ENCODE results near the gene PDIA4.

The PDIA4 gene

DNA sequence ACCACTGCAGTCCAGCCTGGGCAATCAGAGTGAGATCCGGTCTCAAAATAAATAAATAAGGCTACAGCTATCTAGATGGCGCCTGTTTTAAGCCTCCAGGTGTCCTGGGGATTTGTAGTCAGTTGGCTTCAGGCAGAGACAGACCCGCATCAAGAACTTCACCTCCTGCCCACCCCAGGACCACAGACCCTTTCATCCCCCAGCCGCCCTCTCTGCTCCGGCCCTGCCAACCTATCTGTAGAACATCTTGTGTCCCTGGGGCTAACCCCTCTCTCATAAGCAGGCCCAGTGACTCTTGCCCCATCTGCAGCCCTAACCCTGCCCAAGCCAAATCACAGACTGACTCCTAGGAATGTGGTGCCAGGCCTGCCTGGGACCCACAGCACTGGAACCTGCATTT, 17.9 kb downstream of the PDIA4 start:
- Histone ChIP-seq H3K4me3 (no peak overlapping the region), H3K27me3 (no peaks in the 10 kb centered on the region), H3K27ac (no peak overlapping the region), H3K36me3 (peaks cover 54 to 97% (median 74%) of the 10 kb centered on the region in 3 donors), H3K4me1 (no peaks in the 10 kb centered on the region), H3K9me3 (no peaks in the 10 kb centered on the region)
- TF ChIP-seq, protein P1, sequence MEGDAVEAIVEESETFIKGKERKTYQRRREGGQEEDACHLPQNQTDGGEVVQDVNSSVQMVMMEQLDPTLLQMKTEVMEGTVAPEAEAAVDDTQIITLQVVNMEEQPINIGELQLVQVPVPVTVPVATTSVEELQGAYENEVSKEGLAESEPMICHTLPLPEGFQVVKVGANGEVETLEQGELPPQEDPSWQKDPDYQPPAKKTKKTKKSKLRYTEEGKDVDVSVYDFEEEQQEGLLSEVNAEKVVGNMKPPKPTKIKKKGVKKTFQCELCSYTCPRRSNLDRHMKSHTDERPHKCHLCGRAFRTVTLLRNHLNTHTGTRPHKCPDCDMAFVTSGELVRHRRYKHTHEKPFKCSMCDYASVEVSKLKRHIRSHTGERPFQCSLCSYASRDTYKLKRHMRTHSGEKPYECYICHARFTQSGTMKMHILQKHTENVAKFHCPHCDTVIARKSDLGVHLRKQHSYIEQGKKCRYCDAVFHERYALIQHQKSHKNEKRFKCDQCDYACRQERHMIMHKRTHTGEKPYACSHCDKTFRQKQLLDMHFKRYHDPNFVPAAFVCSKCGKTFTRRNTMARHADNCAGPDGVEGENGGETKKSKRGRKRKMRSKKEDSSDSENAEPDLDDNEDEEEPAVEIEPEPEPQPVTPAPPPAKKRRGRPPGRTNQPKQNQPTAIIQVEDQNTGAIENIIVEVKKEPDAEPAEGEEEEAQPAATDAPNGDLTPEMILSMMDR (IDR thresholded peaks at IDR 0.05), result no peak
- DNase-seq, result no peak
- intact Hi-C loops (cut with DNase I; ENCODE audit: low total_unique reads), result no loop called here

DNA sequence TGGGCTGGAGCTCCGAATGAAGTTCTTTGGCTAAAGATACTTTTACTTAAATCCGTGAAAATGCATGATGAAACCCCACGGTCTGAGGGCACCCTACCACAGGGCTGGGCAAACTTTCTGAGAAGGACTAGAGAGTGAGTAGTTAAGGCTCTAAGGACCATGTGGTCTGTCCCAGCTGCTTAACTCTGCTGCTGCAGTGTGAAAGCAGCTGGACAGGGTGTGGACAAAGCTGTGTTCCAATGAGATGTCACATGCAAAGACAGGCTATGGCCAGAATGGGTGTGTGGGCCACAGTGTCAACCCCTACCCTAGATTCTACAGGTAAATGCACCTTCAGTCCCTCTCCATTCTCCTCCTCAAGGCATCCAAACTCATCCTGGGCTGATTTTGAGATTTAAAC, 18.8 kb downstream of the PDIA4 start:
- H3K9me3 ChIP-seq, result no peaks in the 10 kb centered on the region
- no peak overlapping the region for H3K4me3 ChIP-seq
- no peak for DNase-seq
- H3K27me3 ChIP-seq, result no peaks in the 10 kb centered on the region
- peaks cover 0 to 9% (median 6%) of the 10 kb centered on the region in 4 donors for H3K4me1 ChIP-seq
- H3K27ac ChIP-seq, result no peak overlapping the region
- peaks cover 49 to 94% (median 69%) of the 10 kb centered on the region in 3 donors for H3K36me3 ChIP-seq
- TF ChIP-seq, protein P1 (IDR thresholded peaks at IDR 0.05), result no peak
- intact Hi-C loops (cut with DNase I; ENCODE audit: low total_unique reads), result no loop called here

DNA sequence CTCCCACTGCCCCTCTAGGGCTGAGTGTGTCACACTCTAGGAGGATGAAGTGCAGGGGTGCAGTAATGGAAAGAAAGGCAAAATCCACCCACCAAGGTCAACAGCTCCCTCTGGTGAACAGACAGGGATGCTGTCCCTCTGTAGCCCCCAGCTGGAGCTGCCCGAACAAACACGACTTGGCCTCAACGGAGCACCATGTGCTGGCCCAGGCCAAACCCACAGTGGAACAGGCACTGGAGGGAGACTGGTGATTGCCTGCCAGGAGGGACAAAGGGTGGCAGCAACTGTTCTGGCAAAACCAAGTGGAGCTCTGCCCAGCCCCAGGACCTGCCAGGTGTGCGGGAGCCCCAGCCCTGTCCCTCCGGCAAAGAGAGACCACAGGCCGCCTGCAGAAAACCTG, 20.7 kb downstream of the PDIA4 start:
- DNase-seq, result no peak
- H3K4me1 ChIP-seq, result peaks cover 0 to 13% (median 10%) of the 10 kb centered on the region in 4 donors
- no peak overlapping the region for H3K27ac ChIP-seq
- intact Hi-C loops (cut with DNase I; ENCODE audit: low total_unique reads), result loop anchor here (2.0 kb wide), 1 partner anchor 83 kb away; the partner anchor contains the start of gene ZNF786
- no peak overlapping the region for H3K4me3 ChIP-seq
- TF ChIP-seq, protein P1 (IDR thresholded peaks at IDR 0.05), result no peak
- H3K36me3 ChIP-seq, result peaks cover 51 to 93% (median 67%) of the 10 kb centered on the region in 3 donors
- no peaks in the 10 kb centered on the region for H3K9me3 ChIP-seq
- no peaks in the 10 kb centered on the region for H3K27me3 ChIP-seq

DNA sequence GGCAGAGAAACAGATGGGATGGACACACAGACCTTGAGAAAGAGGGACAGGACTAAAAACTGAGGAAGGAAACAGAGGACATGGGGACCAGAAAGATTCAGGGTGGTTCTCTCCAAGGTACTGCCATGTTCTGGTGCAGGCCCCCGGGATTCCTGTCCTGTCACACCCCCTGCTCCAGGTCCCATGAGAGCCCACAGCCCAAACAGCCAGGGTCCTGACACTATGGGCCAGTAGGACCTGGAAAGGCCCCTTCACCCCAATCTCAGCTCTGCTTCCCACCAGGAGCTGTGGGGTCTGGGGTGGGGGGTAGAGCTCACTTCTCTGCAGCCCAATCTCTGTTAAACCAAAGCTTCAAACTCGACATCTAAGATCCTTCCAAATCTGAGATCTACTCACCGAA, 21.2 kb downstream of the PDIA4 start:
- Histone ChIP-seq H3K36me3 (peaks cover 48 to 93% (median 66%) of the 10 kb centered on the region in 3 donors), H3K4me3 (no peak overlapping the region), H3K27me3 (no peaks in the 10 kb centered on the region), H3K4me1 (peaks cover 0 to 13% (median 10%) of the 10 kb centered on the region in 4 donors), H3K27ac (no peak overlapping the region), H3K9me3 (no peaks in the 10 kb centered on the region)
- intact Hi-C loops (cut with DNase I; ENCODE audit: low total_unique reads), result loop anchor here (2.0 kb wide), 1 partner anchor 84 kb away; the partner anchor contains the start of gene ZNF786
- DNase-seq, result no peak
- TF ChIP-seq, protein P1 (IDR thresholded peaks at IDR 0.05), result no peak

DNA sequence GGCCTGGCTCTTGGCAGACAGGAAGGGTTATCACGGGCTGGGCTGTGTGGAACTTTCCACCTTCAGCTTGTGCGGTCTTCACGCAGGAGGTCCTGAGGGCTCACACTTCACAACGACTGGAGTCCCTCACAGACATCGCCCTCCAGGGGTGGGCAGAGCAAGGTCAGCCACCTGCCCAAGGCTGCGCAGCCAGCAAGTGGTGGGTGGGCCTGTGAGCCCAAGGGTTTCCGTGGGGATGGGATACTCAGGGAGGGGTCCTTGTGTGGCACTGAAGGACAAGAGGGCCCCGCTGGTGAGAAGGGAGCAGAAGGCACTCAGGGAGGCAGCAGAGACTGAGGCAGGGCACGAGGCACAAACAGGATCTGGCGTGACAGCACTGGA, 22.0 kb downstream of the PDIA4 start:
- no peaks in the 10 kb centered on the region for H3K9me3 ChIP-seq
- no peak overlapping the region for H3K27ac ChIP-seq
- H3K4me3 ChIP-seq, result no peak overlapping the region
- intact Hi-C loops (cut with DNase I; ENCODE audit: low total_unique reads), result loop anchor here (2.0 kb wide), 1 partner anchor 84 kb away; the partner anchor contains the start of gene ZNF786
- H3K27me3 ChIP-seq, result no peaks in the 10 kb centered on the region
- peaks cover 40 to 93% (median 64%) of the 10 kb centered on the region in 3 donors for H3K36me3 ChIP-seq
- H3K4me1 ChIP-seq, result peaks cover 0 to 13% (median 10%) of the 10 kb centered on the region in 4 donors
- TF ChIP-seq, protein P1 (IDR thresholded peaks at IDR 0.05), result no peak
- no peak for DNase-seq
